ENCODE results near the gene PCBD2. TPM values are rescaled to one million over a fixed set of nuclear protein-coding genes. Genes with fewer than 3 reads are reported as not detected.

Gene PCBD2
- total RNA-seq, 1 experiment from 2014 or later = 10.9 TPM

DNA sequence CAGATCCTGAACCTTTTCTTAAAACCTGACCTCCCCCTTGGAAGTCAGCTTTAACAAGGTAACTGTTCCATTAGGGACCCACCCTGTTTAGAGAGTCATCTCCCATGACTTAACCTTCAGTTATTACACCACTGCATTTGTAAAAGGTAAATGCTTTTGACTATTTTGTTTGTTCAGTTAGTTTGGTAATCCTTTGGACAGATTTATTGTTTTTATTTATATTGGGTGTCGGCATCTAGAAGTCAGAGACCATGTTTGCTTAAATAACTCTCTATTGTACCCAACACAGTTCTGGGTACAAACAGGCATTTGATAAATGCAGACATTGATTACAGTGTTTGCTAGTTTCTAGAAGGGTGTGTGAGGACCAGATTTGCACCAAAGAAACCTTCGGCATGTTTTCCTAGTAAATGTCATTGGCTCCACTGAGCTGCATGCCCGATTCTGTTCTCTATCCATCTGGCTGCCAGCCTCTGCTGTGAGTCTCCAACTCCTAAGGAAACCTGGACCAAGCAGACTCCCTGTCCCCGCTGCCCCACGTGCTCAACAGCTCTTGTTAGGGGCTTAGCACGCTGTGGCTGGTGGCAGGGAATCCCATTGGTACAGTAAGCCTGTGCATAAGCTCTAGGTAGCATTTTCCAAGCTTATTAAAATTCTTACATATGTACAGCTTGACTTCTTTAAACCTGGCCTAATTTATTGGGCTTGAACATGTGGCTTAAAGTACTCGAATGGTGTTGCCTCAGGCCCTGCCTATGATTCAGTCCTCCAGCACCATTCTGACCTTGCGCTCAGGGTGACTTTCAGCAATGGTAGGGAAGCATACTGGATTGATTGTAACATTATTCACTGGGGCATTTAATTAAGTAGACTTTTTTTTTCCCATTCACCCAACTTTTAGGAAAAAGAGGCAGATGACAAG, 6.6 kb downstream of the PCBD2 start:
- ChIA-PET CTCF (no interaction called here), POLR2A (interaction anchor here (0.6 kb wide), 1 partner anchor 49 kb away, joined by 3 read pairs; no protein-coding TSS in a partner anchor), RAD21 (ENCODE audit: low non-redundant PET in 1 of 2, low total read pairs in 2 of 2, uncharacterized antibody in 2 of 2, unreplicated experiment in 2 of 2) (interaction anchor here in 1 of 2 experiments (0.8 kb wide), 1 partner anchor 173 kb away, joined by 3 read pairs; the partner anchor contains the start of gene CAMLG)
- ATAC-seq (no peak), DNase-seq (ENCODE audit: low read depth, low spot score) (no peak)
- Histone ChIP-seq H3K27ac (ENCODE audit: low read depth, low read length) (no peak overlapping the region), H3K4me2 (ENCODE audit: low read length) (no peak overlapping the region), H3K79me2 (ENCODE audit: insufficient read depth, low read length) (peaks cover 24% of the 10 kb centered on the region), H4K20me1 (ENCODE audit: insufficient read depth) (no peaks in the 10 kb centered on the region), H3K4me1 (ENCODE audit: control insufficient read depth in 1 of 2, insufficient read depth in 2 of 2, low read length in 2 of 2) (peaks cover 7 to 8% of the 10 kb centered on the region in 2 experiments), H3K9me2 (ENCODE audit: insufficient read depth) (no peaks in the 10 kb centered on the region), H3K9ac (ENCODE audit: low read length) (no peak overlapping the region), H3K4me3 (replicated peaks in 1 of 2; ENCODE audit: low read depth in 1 of 2, low read length in 2 of 2) (no peak overlapping the region), H3K9me3 (ENCODE audit: control insufficient read depth in 1 of 2, insufficient read depth in 1 of 2, low read depth in 1 of 2, low read length in 2 of 2) (no peaks in the 10 kb centered on the region), H3K36me3 (ENCODE audit: control insufficient read depth in 1 of 2, insufficient read depth in 2 of 2, low read length in 2 of 2) (peaks cover 7 to 27% of the 10 kb centered on the region in 2 experiments), H2AFZ (ENCODE audit: low read depth, low read length, poor library complexity, severe bottlenecking) (no peak overlapping the region), H3K27me3 (ENCODE audit: insufficient read depth, low read length) (no peaks in the 10 kb centered on the region)
- TF ChIP-seq CEBPB (IDR thresholded peaks at IDR 0.05; ENCODE audit: low read depth) (no peak), SRF (IDR thresholded peaks at IDR 0.05; ENCODE audit: low read depth) (no peak), EZH2 (IDR thresholded peaks at IDR 0.05) (no peak), SP1 (IDR thresholded peaks at IDR 0.05; ENCODE audit: low read depth) (no peak), ZNF274 (IDR thresholded peaks at IDR 0.05; ENCODE audit: low read depth, low read length) (no peak), EGR1 (IDR thresholded peaks at IDR 0.05; ENCODE audit: low read depth) (no peak), SIN3A (IDR thresholded peaks at IDR 0.05; ENCODE audit: low read depth) (no peak), ELF1 (IDR thresholded peaks at IDR 0.05; ENCODE audit: borderline replicate concordance, low read depth) (no peak), YY1 (IDR thresholded peaks at IDR 0.05; ENCODE audit: extremely low read depth, insufficient replicate concordance, low read depth, low read length) (no peak)
- TF ChIP-seq, protein P1, sequence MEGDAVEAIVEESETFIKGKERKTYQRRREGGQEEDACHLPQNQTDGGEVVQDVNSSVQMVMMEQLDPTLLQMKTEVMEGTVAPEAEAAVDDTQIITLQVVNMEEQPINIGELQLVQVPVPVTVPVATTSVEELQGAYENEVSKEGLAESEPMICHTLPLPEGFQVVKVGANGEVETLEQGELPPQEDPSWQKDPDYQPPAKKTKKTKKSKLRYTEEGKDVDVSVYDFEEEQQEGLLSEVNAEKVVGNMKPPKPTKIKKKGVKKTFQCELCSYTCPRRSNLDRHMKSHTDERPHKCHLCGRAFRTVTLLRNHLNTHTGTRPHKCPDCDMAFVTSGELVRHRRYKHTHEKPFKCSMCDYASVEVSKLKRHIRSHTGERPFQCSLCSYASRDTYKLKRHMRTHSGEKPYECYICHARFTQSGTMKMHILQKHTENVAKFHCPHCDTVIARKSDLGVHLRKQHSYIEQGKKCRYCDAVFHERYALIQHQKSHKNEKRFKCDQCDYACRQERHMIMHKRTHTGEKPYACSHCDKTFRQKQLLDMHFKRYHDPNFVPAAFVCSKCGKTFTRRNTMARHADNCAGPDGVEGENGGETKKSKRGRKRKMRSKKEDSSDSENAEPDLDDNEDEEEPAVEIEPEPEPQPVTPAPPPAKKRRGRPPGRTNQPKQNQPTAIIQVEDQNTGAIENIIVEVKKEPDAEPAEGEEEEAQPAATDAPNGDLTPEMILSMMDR (IDR thresholded peaks at IDR 0.05 in 2 of 3, conservative IDR thresholded peaks at IDR 0.05 in 1 of 3; ENCODE audit: borderline replicate concordance in 1 of 3, insufficient read depth in 1 of 3, low read depth in 2 of 3, low read length in 2 of 3) = no peak
- TF ChIP-seq, protein P2, sequence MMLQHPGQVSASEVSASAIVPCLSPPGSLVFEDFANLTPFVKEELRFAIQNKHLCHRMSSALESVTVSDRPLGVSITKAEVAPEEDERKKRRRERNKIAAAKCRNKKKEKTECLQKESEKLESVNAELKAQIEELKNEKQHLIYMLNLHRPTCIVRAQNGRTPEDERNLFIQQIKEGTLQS (IDR thresholded peaks at IDR 0.05) = no peak
- TF ChIP-seq, protein P3, sequence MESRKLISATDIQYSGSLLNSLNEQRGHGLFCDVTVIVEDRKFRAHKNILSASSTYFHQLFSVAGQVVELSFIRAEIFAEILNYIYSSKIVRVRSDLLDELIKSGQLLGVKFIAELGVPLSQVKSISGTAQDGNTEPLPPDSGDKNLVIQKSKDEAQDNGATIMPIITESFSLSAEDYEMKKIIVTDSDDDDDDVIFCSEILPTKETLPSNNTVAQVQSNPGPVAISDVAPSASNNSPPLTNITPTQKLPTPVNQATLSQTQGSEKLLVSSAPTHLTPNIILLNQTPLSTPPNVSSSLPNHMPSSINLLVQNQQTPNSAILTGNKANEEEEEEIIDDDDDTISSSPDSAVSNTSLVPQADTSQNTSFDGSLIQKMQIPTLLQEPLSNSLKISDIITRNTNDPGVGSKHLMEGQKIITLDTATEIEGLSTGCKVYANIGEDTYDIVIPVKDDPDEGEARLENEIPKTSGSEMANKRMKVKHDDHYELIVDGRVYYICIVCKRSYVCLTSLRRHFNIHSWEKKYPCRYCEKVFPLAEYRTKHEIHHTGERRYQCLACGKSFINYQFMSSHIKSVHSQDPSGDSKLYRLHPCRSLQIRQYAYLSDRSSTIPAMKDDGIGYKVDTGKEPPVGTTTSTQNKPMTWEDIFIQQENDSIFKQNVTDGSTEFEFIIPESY (IDR thresholded peaks at IDR 0.05; ENCODE audit: extremely low read depth, insufficient replicate concordance, low read length) = no peak
- TF ChIP-seq, protein P4, sequence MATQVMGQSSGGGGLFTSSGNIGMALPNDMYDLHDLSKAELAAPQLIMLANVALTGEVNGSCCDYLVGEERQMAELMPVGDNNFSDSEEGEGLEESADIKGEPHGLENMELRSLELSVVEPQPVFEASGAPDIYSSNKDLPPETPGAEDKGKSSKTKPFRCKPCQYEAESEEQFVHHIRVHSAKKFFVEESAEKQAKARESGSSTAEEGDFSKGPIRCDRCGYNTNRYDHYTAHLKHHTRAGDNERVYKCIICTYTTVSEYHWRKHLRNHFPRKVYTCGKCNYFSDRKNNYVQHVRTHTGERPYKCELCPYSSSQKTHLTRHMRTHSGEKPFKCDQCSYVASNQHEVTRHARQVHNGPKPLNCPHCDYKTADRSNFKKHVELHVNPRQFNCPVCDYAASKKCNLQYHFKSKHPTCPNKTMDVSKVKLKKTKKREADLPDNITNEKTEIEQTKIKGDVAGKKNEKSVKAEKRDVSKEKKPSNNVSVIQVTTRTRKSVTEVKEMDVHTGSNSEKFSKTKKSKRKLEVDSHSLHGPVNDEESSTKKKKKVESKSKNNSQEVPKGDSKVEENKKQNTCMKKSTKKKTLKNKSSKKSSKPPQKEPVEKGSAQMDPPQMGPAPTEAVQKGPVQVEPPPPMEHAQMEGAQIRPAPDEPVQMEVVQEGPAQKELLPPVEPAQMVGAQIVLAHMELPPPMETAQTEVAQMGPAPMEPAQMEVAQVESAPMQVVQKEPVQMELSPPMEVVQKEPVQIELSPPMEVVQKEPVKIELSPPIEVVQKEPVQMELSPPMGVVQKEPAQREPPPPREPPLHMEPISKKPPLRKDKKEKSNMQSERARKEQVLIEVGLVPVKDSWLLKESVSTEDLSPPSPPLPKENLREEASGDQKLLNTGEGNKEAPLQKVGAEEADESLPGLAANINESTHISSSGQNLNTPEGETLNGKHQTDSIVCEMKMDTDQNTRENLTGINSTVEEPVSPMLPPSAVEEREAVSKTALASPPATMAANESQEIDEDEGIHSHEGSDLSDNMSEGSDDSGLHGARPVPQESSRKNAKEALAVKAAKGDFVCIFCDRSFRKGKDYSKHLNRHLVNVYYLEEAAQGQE (IDR thresholded peaks at IDR 0.05; ENCODE audit: low read depth) = no peak
- intact Hi-C loops (cut with micrococcal nuclease) = no loop called here
- no TSS peak for BruUV-seq (replicated peaks)

Measured in HCT116 (cell line).